SW 1271 (cell line): ENCODE results near the gene ANKRD40.
A peak's percentile ranks its signal among the peaks of the same experiment; 100 is the strongest.
"Not testable (repeated sequence)": the region's sequence is repeated elsewhere in the genome, so short reads cannot be mapped to it uniquely, and the experiment has no call there.

Source experiments
- DNase-seq, 2 experiments: peaks; one replicate each; lab custom pipeline; 2025; lab: John Stamatoyannopoulos, UW

Gene ANKRD40

GRCh38 chr17:50686494-50687199 is 21.1 kb downstream of the ANKRD40 start:
- DNase-seq, result no peak

GRCh38 chr17:50685691-50686493 is 21.8 kb downstream of the ANKRD40 start:
- no peak for DNase-seq

GRCh38 chr17:50685334-50685665 is 22.4 kb downstream of the ANKRD40 start:
- DNase-seq, result no peak

- no peak for DNase-seq
These were observed 22.9 kb downstream of the ANKRD40 start for GRCh38 chr17:50684612-50685333.

- no peak for DNase-seq
These were observed 23.5 kb downstream of the ANKRD40 start for GRCh38 chr17:50684288-50684611.

GRCh38 chr17:50683434-50684287 is 24.1 kb downstream of the ANKRD40 start:
- DNase-seq, result no peak

GRCh38 chr17:50682938-50683337 is 24.8 kb downstream of the ANKRD40 start:
- no peak for DNase-seq

GRCh38 chr17:50682441-50682840 is 25.3 kb downstream of the ANKRD40 start:
- no peak for DNase-seq

- peak; percentile 51 to 84 for DNase-seq
These were observed 26.2 kb downstream of the ANKRD40 start for GRCh38 chr17:50681263-50682200.

- DNase-seq, result not testable (repeated sequence)
These were observed 27.0 kb downstream of the ANKRD40 start for GRCh38 chr17:50680543-50681262.

- DNase-seq, result no peak
These were observed 27.6 kb downstream of the ANKRD40 start for GRCh38 chr17:50680126-50680525.

- no peak for DNase-seq
These were observed 28.6 kb downstream of the ANKRD40 start for GRCh38 chr17:50679008-50679544.

- no peak for DNase-seq
These were observed 29.8 kb downstream of the ANKRD40 start for GRCh38 chr17:50677851-50678375.

- no peak for DNase-seq
These were observed 31.4 kb downstream of the ANKRD40 start for GRCh38 chr17:50676065-50676975.

- no peak for DNase-seq
These were observed 32.1 kb downstream of the ANKRD40 start for GRCh38 chr17:50675627-50676026.

- no peak for DNase-seq
These were observed 32.5 kb downstream of the ANKRD40 start for GRCh38 chr17:50675190-50675589.

GRCh38 chr17:50672831-50673551 is 34.7 kb downstream of the ANKRD40 start:
- no peak for DNase-seq

GRCh38 chr17:50672071-50672470 is 35.6 kb downstream of the ANKRD40 start:
- DNase-seq, result no peak
